GM19043 (cell line): Measurements from ENCODE around the gene ITGAV.

Experiments used
- ATAC-seq: cut with Tn5 transposase; IDR thresholded peaks from one replicate; pipeline ENCODE4 v1.9.1; 2021; ENCODE audit warnings: low read depth; ENCODE audit not compliant: unreplicated experiment

Gene ITGAV

GRCh38 chr2:186713691-186714090 lies 123.8 kb downstream of the ITGAV start:
- no peak for ATAC-seq

GRCh38 chr2:186714611-186715010 lies 124.8 kb downstream of the ITGAV start:
- no peak for ATAC-seq

GRCh38 chr2:186716004-186716403 lies 126.1 kb downstream of the ITGAV start:
- ATAC-seq, result no peak

- no peak for ATAC-seq
Measured at GRCh38 chr2:186716899-186717298, 127.0 kb downstream of the ITGAV start.

DNA sequence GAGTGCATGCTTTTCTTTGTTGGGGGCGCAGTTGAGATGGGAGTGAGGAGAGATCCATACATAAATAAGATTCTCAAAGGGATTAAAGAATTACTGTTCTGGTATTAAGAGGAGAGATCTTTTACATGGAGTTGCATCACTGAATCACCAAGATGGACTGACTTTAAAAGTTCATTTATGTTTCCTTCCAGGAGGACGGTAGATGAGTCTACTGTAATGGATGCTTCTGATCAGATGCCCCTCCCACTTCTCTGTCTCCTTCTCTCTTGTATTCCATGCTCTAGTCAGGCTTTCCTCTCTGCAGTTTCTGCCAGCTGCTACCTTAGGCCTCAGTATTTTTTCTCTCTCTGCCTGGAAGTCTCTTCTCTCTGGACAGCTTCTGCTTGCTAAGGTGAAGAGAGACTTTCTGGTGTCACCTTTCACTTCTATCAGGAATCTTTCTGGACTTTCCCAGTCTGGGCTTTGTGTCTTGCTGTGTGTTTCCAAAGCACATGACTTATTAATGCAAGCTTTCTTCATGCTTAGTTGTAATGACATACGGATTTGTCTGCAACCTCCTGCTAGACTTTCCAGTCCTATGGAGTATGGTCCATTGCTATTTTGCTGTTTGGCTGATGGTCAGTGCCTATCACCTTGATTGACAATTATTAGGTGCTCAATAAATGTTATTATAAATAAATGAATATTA lies 127.6 kb downstream of the ITGAV start:
- no peak for ATAC-seq

DNA sequence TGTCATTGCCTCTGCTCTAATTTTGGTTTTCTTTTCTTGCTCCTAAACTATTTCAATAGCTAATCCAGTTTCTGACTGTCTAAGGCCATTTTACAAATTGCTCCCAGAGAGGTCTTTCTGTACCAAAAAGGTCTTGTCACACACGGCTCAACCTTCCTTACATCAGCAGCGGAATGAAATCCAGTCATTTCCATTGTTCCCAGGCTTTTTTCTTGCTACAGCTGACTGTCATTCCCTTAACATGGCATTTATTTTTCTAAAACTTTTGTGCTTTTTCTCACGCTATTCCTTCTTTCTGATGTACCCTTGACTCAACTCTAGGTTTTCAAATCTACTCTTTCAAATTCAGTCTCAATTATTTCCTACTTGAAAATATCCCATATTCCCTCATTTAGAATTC lies 128.3 kb downstream of the ITGAV start:
- no peak for ATAC-seq

- no peak for ATAC-seq
Measured at GRCh38 chr2:186718903-186719302, 129.0 kb downstream of the ITGAV start.

- no peak for ATAC-seq
Measured at GRCh38 chr2:186721956-186722355, 132.1 kb downstream of the ITGAV start.

- ATAC-seq, result no peak
Measured at GRCh38 chr2:186724736-186725135, 134.9 kb downstream of the ITGAV start.

GRCh38 chr2:186725783-186726182 lies 135.9 kb downstream of the ITGAV start:
- ATAC-seq, result no peak

DNA sequence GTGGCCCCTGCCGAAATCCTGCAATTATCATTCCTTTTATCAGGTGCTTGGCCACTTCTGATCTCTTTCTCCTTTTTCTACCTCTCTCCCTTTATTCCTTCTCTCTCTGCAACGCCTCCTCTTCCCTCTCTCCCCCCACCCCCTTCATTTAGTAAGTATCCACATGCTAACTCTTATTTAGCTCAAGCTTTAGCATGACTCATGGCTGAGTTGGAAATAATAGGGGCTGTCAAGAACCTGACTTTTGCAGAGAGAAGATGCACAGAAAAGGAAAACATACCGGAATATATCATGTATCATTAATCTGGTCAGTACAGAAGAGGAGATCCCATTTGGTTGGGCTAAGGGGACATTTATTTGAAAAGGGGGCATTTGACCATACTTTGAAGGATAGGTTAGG lies 137.1 kb downstream of the ITGAV start:
- no peak for ATAC-seq

GRCh38 chr2:186728631-186729030 lies 138.8 kb downstream of the ITGAV start:
- no peak for ATAC-seq
